ENCODE measurements around the gene CD163L1. TPM values are rescaled to one million over a fixed set of nuclear protein-coding genes. Genes with fewer than 3 reads are reported as not detected.

CD163L1 gene
- polyA plus RNA-seq, 3 donors: 1.0 to 1.2 (median 1.1) TPM

DNA sequence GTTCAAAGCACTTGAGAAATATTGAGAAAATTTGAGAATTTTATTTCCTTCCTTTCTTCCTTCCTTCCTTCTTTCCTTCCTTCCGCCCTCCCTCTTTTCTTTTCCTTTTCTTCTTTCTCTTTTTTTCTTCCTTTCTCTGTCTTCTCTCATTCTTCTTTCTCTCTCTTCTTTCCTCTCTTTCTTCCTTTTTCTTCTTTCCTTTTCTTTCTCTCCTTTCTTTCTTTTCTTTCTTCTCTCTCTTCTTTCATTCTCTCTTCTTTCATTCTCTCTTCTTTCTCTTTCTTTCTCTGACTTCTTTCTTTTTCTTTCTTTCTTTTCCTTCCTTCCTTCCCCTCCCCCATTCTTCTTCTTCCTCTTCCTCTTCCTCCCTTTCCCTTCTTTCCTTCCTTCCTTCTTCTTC is 44.9 kb downstream of the CD163L1 start:
- no peak overlapping the region for H3K4me2 ChIP-seq (replicated peaks; ENCODE audit: extremely low read depth, low read length, poor library complexity, severe bottlenecking)
- no peak overlapping the region for H3K4me3 Mint-ChIP-seq
- H3K4me1 ChIP-seq (ENCODE audit: control insufficient read depth in 1 of 2, insufficient read depth in 2 of 2, low read length in 2 of 2): no peaks in the 10 kb centered on the region
- H3K9ac ChIP-seq (ENCODE audit: insufficient read depth, low read length, poor library complexity, severe bottlenecking): no peak overlapping the region
- WGBS (ENCODE audit: insufficient coverage): 94% methylated on average over 1 of the region's 1 CpG
- DNase-seq: no peak
- no peaks in the 10 kb centered on the region for H3K4me1 Mint-ChIP-seq
- peaks cover 0 to 2% of the 10 kb centered on the region in 2 donors for H3K27me3 ChIP-seq (ENCODE audit: control insufficient read depth in 2 of 2, insufficient read depth in 2 of 2, low read length in 2 of 2)
- H3K27ac ChIP-seq (ENCODE audit: low read depth in 1 of 2, low read length in 2 of 2): no peak overlapping the region
- no peak overlapping the region for H2AFZ ChIP-seq (ENCODE audit: insufficient read depth, low read depth, low read length, poor library complexity, severe bottlenecking)
- H3K27ac Mint-ChIP-seq: no peak overlapping the region
- H3K4me3 ChIP-seq (replicated peaks in 1 of 3; ENCODE audit: low read depth in 2 of 3, low read length in 3 of 3): no peak overlapping the region
- no peaks in the 10 kb centered on the region for H3K79me2 ChIP-seq (ENCODE audit: insufficient read depth, low read length)
- H3K27me3 Mint-ChIP-seq (ENCODE audit: low read depth in 3 of 3): peaks cover 1% of the 10 kb centered on the region in 3 donors
- no peak for TF ChIP-seq CTCF (IDR thresholded peaks at IDR 0.05)
- peaks cover 0 to 5% (median under 1%) of the 10 kb centered on the region in 7 donors for H3K9me3 Mint-ChIP-seq
- intact Hi-C loops (cut with micrococcal nuclease): no loop called here
- H4K20me1 ChIP-seq (ENCODE audit: insufficient read depth, low read length): no peaks in the 10 kb centered on the region
- no peaks in the 10 kb centered on the region for H3K36me3 ChIP-seq (replicated peaks in 1 of 2; ENCODE audit: control insufficient read depth in 1 of 2, insufficient read depth in 2 of 2, low read length in 2 of 2)
- no peaks in the 10 kb centered on the region for H3K36me3 Mint-ChIP-seq
- H3K9me3 ChIP-seq (replicated peaks in 1 of 2; ENCODE audit: control insufficient read depth in 1 of 2, insufficient read depth in 1 of 2, low read length in 2 of 2): no peaks in the 10 kb centered on the region

DNA sequence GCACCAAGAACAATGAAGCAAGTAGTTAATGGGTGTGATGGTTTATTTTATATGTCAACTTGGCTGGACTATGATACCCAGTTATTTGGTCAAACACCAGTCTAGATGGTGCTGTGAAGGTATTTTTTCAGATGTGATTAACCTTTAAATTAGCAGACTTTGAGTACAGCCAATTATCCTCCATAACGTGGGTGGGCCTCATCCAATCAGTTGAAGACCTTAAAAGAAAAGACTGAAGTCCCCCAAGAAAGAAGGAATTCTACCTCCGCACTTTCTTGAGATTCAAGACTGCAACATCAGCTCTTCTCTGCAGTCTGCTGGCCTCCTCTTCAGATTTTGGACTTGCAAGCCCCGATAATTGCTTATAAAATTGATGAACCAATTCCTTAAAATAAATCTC is 47.5 kb downstream of the CD163L1 start:
- Mint-ChIP-seq H3K9me3 (peaks cover 0 to 10% (median 6%) of the 10 kb centered on the region in 7 donors), H3K4me1 (no peaks in the 10 kb centered on the region), H3K27me3 (ENCODE audit: low read depth in 3 of 3) (peaks cover 1 to 3% (median 1%) of the 10 kb centered on the region in 3 donors), H3K27ac (no peak overlapping the region), H3K4me3 (no peak overlapping the region), H3K36me3 (no peaks in the 10 kb centered on the region)
- Histone ChIP-seq H3K36me3 (replicated peaks in 1 of 2; ENCODE audit: control insufficient read depth in 1 of 2, insufficient read depth in 2 of 2, low read length in 2 of 2) (no peaks in the 10 kb centered on the region), H2AFZ (ENCODE audit: insufficient read depth, low read depth, low read length, poor library complexity, severe bottlenecking) (no peak overlapping the region), H3K79me2 (ENCODE audit: insufficient read depth, low read length) (no peaks in the 10 kb centered on the region), H3K9ac (ENCODE audit: insufficient read depth, low read length, poor library complexity, severe bottlenecking) (no peak overlapping the region), H3K27me3 (ENCODE audit: control insufficient read depth in 2 of 2, insufficient read depth in 2 of 2, low read length in 2 of 2) (no peaks in the 10 kb centered on the region), H3K4me3 (replicated peaks in 1 of 3; ENCODE audit: low read depth in 2 of 3, low read length in 3 of 3) (no peak overlapping the region), H3K4me2 (replicated peaks; ENCODE audit: extremely low read depth, low read length, poor library complexity, severe bottlenecking) (no peak overlapping the region), H3K27ac (ENCODE audit: low read depth in 1 of 2, low read length in 2 of 2) (no peak overlapping the region), H3K4me1 (ENCODE audit: control insufficient read depth in 1 of 2, insufficient read depth in 2 of 2, low read length in 2 of 2) (no peaks in the 10 kb centered on the region), H4K20me1 (ENCODE audit: insufficient read depth, low read length) (no peaks in the 10 kb centered on the region), H3K9me3 (replicated peaks in 1 of 2; ENCODE audit: control insufficient read depth in 1 of 2, insufficient read depth in 1 of 2, low read length in 2 of 2) (no peaks in the 10 kb centered on the region)
- no peak for TF ChIP-seq CTCF (IDR thresholded peaks at IDR 0.05)
- no CpG with 5 or more reads among the region's 3 CpGs for WGBS (ENCODE audit: insufficient coverage)
- intact Hi-C loops (cut with micrococcal nuclease): no loop called here
- no peak for DNase-seq

All from CD14-positive monocyte (primary cell).